GM19239 (cell line): ENCODE data around the gene OXNAD1.

Source experiments
- DNase-seq: peaks from one replicate; pipeline ENCODE4 v3.0.0; 2011; ENCODE audit warnings: low spot score; ENCODE audit not compliant: insufficient read length
- FAIRE-seq: peaks from 2 replicates; lab custom pipeline; 2011; peaks lifted over from hg19 to GRCh38; lab: Jason Lieb, UNC

Gene OXNAD1

GRCh38 chr3:16243706-16244490, 21.1 kb upstream of the OXNAD1 start:
- DNase-seq (no peak), FAIRE-seq (no peak)

GRCh38 chr3:16245609-16246008, 19.4 kb upstream of the OXNAD1 start:
- no peak for FAIRE-seq
- DNase-seq: no peak

- FAIRE-seq: peak; percentile 96
- DNase-seq: peak; percentile 54
Observed at GRCh38 chr3:16247282-16248061, 17.5 kb upstream of the OXNAD1 start.

GRCh38 chr3:16248556-16248955, 16.5 kb upstream of the OXNAD1 start:
- FAIRE-seq (no peak), DNase-seq (no peak)

GRCh38 chr3:16249336-16249735, 15.7 kb upstream of the OXNAD1 start:
- FAIRE-seq (no peak), DNase-seq (no peak)

GRCh38 chr3:16249886-16250285, 15.1 kb upstream of the OXNAD1 start:
- FAIRE-seq (no peak), DNase-seq (no peak)

GRCh38 chr3:16251316-16252085, 13.5 kb upstream of the OXNAD1 start:
- FAIRE-seq: no peak
- DNase-seq: no peak

GRCh38 chr3:16252243-16252978, 12.6 kb upstream of the OXNAD1 start:
- DNase-seq: no peak
- peak; percentile 79 for FAIRE-seq

GRCh38 chr3:16252988-16253387, 12.0 kb upstream of the OXNAD1 start:
- no peak for DNase-seq
- no peak for FAIRE-seq

GRCh38 chr3:16253601-16254000, 11.4 kb upstream of the OXNAD1 start:
- DNase-seq (no peak), FAIRE-seq (no peak)

- FAIRE-seq (peak; percentile 26), DNase-seq (no peak)
Observed at GRCh38 chr3:16254916-16255315, 10.1 kb upstream of the OXNAD1 start.

GRCh38 chr3:16255326-16255725, 9.7 kb upstream of the OXNAD1 start:
- FAIRE-seq: no peak
- no peak for DNase-seq

GRCh38 chr3:16255726-16256125, 9.3 kb upstream of the OXNAD1 start:
- no peak for DNase-seq
- FAIRE-seq: no peak

GRCh38 chr3:16257309-16257708, 7.7 kb upstream of the OXNAD1 start:
- FAIRE-seq: no peak
- DNase-seq: no peak

GRCh38 chr3:16258177-16258576, 6.8 kb upstream of the OXNAD1 start:
- FAIRE-seq: no peak
- no peak for DNase-seq

GRCh38 chr3:16258866-16259265, 6.1 kb upstream of the OXNAD1 start:
- FAIRE-seq: no peak
- no peak for DNase-seq

- no peak for FAIRE-seq
- DNase-seq: no peak
Observed at GRCh38 chr3:16260046-16260445, 5.0 kb upstream of the OXNAD1 start.

- FAIRE-seq (no peak), DNase-seq (no peak)
Observed at GRCh38 chr3:16262174-16262573, 2.8 kb upstream of the OXNAD1 start.

- no peak for FAIRE-seq
- no peak for DNase-seq
Observed at GRCh38 chr3:16264174-16264707, 771 bp upstream of the OXNAD1 start.

- DNase-seq (no peak), FAIRE-seq (no peak)
Observed at GRCh38 chr3:16265455-16265786, 409 bp downstream of the OXNAD1 start.
